Hindlimb muscle (tissue), 1 donor: ENCODE data around the gene CPSF2. TPM values are rescaled to one million over a fixed set of nuclear protein-coding genes. Genes with fewer than 3 reads are reported as not detected.

ENCODE experiments used
- polyA plus RNA-seq: library from polyadenylated mRNA; unstranded; fragments of 120-200 nt; gene quantifications from one replicate; pipeline ENCODE4 v1.2.1, GENCODE V29; 2013; ENCODE audit not compliant: insufficient read length

The CPSF2 gene
- polyA plus RNA-seq, 1 donor: 39.1 TPM

Other genes starting within 250 kb of the CPSF2 start
- gene FBLN5, start 174.3 kb upstream of the CPSF2 start, polyA plus RNA-seq: 53.0 TPM
- 15.3 TPM for gene TRIP11, start 81.9 kb upstream of the CPSF2 start, polyA plus RNA-seq
- gene ATXN3, start 15.4 kb upstream of the CPSF2 start, polyA plus RNA-seq: 17.4 TPM
- 92.0 TPM for gene NDUFB1, start 263 bp upstream of the CPSF2 start, polyA plus RNA-seq
- gene SLC24A4, start 201.2 kb downstream of the CPSF2 start, polyA plus RNA-seq: 1.2 TPM